ENCODE data around the gene NCAM1. TPM values are rescaled to one million over a fixed set of nuclear protein-coding genes. Genes with fewer than 3 reads are reported as not detected.

The NCAM1 gene
- total RNA-seq, 6 experiments from 2014 or later, result 1.2 to 2.4 (median 1.8) TPM

DNA sequence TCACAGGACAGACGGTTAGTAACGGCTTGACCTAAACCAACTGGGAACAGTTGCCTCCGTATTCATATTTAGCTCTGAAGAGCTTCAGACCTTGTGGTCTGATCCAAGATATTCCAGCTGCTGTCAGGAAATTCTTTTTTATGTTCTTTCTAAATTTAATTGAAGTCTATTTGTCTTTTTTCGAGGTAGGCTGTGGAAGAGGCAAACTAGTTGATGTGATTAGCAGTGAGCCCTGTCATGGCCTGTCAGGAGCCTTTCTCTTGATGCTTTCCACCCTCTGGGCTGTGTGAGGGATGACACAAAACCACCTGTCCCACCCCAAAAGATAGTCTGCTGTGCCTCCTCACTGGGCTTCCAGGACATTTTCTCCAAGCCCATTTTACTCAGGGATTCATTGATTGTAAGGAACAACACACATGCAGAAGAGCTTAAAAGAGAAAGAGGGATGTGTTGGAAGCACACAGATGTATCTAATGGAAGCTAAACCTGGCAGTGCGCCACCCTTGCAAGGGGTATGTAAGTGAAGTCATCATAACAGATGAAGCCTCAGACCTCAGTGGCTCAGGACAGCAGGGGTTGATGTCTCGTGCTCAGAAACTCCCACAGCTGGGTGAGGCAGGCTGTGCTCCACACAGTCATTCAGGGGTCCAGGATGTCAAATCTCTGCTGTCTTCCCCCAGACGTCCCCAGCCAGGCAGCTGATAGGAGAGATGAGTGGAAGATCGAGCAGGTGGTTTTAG is 170.0 kb downstream of the NCAM1 start:
- Histone ChIP-seq H3K4me3 (no peak overlapping the region), H3K27me3 (no peaks in the 10 kb centered on the region), H3K27ac (no peak overlapping the region), H3K4me1 (no peaks in the 10 kb centered on the region), H3K36me3 (no peaks in the 10 kb centered on the region), H3K9me3 (no peaks in the 10 kb centered on the region)
- DNase-seq (no peak), ATAC-seq (no peak)
- 53% methylated on average over 7 of the region's 8 CpGs for WGBS (ENCODE audit: insufficient coverage, low coverage, low lambda C conversion rate, missing lambda C conversion rate)
- intact Hi-C loops (cut with DNase I), result no loop called here
- TF ChIP-seq, protein P1, sequence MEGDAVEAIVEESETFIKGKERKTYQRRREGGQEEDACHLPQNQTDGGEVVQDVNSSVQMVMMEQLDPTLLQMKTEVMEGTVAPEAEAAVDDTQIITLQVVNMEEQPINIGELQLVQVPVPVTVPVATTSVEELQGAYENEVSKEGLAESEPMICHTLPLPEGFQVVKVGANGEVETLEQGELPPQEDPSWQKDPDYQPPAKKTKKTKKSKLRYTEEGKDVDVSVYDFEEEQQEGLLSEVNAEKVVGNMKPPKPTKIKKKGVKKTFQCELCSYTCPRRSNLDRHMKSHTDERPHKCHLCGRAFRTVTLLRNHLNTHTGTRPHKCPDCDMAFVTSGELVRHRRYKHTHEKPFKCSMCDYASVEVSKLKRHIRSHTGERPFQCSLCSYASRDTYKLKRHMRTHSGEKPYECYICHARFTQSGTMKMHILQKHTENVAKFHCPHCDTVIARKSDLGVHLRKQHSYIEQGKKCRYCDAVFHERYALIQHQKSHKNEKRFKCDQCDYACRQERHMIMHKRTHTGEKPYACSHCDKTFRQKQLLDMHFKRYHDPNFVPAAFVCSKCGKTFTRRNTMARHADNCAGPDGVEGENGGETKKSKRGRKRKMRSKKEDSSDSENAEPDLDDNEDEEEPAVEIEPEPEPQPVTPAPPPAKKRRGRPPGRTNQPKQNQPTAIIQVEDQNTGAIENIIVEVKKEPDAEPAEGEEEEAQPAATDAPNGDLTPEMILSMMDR (IDR thresholded peaks at IDR 0.05), result no peak
- no peak for TF ChIP-seq POLR2A (IDR thresholded peaks at IDR 0.05)

DNA sequence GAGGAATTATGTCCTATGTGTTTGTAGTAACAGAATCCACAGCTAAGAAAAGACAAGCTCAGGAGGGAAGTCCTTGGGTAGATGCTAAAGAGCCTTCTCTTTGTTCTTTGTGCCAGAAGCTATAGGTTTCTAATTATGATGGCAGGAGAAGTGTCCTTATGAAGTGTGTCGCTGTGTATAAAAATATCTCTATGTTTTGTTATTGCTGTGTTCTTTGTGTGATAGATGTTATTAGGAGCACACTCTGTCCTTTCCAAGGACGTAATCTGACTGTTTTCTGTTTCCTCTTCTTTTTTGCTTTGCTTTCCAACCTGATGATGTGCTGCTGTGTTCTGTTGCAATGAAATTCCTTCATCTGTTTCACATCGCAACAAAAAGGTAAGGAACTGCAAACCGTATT is 171.9 kb downstream of the NCAM1 start:
- Histone ChIP-seq H3K27ac (no peak overlapping the region), H3K36me3 (no peaks in the 10 kb centered on the region), H3K27me3 (no peaks in the 10 kb centered on the region), H3K4me3 (no peak overlapping the region), H3K4me1 (no peaks in the 10 kb centered on the region), H3K9me3 (peaks cover 0 to 2% (median 0%) of the 10 kb centered on the region in 4 donors)
- intact Hi-C loops (cut with DNase I), result no loop called here
- no peak for TF ChIP-seq POLR2A (IDR thresholded peaks at IDR 0.05)
- TF ChIP-seq, protein P1 (IDR thresholded peaks at IDR 0.05), result no peak
- DNase-seq (no peak), ATAC-seq (no peak)
- 56% methylated on average over 4 of the region's 4 CpGs for WGBS (ENCODE audit: insufficient coverage, low coverage, low lambda C conversion rate, missing lambda C conversion rate)

DNA sequence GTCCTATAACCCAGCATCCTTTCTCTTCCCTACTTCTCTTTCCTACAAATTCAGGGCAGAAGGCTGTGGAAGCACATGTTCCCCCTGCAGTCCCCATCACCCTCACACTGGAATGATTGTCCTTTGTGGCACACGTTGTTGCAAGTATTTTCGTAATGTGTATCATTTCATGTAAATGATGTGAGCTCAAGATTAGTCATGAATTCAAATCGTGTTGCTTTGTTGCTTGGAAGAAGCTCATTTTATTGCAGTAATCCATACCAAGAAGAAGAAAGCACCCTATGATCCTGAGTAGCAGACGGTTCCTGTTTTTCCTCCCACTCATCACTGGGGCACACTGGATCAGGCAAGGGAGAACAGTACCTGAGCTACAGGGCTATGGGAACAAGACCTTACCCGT is 173.4 kb downstream of the NCAM1 start:
- no peak for ATAC-seq
- no peak overlapping the region for H3K27ac ChIP-seq
- H3K27me3 ChIP-seq, result no peaks in the 10 kb centered on the region
- no peaks in the 10 kb centered on the region for H3K36me3 ChIP-seq
- no peaks in the 10 kb centered on the region for H3K4me1 ChIP-seq
- 65% methylated on average over 4 of the region's 5 CpGs for WGBS (ENCODE audit: insufficient coverage, low coverage, low lambda C conversion rate, missing lambda C conversion rate)
- TF ChIP-seq, protein P1 (IDR thresholded peaks at IDR 0.05), result no peak
- no peak for TF ChIP-seq POLR2A (IDR thresholded peaks at IDR 0.05)
- H3K9me3 ChIP-seq, result peaks cover 0 to 2% (median 0%) of the 10 kb centered on the region in 4 donors
- intact Hi-C loops (cut with DNase I), result no loop called here
- DNase-seq, result no peak
- no peak overlapping the region for H3K4me3 ChIP-seq

DNA sequence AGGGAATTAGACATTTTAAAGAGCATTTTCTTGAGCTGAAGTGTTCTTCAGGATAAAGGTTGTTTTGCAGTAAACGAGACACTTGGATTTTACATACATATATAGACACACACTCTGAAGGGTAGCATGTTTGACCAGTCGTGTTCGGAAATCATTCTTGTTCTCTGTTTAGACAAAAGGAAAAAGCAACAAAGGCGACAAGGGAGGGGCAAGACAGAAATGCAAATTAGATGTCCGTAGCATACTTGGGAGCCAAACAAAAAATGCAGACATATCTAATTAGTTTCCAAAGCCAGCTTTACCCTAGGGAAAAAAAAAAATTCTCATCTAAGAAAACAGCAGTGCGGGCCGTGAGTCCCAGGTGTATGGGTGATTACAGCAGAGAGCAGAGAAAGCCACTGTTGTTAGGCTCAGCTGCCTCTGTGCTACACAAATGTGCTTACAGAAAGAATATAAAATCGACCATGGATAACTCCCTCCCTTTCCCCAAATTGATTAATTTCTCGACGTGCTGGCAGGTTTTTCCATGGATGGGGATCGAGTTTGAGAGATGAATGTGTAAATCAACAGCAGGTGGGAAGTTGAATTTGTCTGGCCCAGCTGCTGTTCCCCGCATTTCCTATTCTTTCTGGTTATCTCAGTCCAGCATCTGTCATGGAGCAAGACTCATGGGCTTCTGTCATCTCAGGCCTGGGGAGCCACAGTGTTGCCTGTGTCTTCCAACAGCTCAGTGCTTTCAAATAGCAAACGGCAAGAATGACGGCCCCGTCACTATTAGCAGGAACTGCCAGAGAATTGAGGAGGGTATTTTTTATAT is 176.7 kb downstream of the NCAM1 start:
- no peak for TF ChIP-seq POLR2A (IDR thresholded peaks at IDR 0.05)
- TF ChIP-seq, protein P1 (IDR thresholded peaks at IDR 0.05), result no peak
- H3K27me3 ChIP-seq, result no peaks in the 10 kb centered on the region

More for the DNA sequence above, 176.7 kb downstream of the NCAM1 start:
- intact Hi-C loops (cut with DNase I), result no loop called here
- DNase-seq, result no peak
- Histone ChIP-seq H3K4me1 (no peaks in the 10 kb centered on the region), H3K9me3 (peaks cover 0 to 2% (median 0%) of the 10 kb centered on the region in 4 donors), H3K4me3 (no peak overlapping the region), H3K27ac (no peak overlapping the region), H3K36me3 (no peaks in the 10 kb centered on the region)
- ATAC-seq, result no peak
- WGBS (ENCODE audit: insufficient coverage, low coverage, low lambda C conversion rate, missing lambda C conversion rate), result 53% methylated on average over 11 of the region's 15 CpGs

Data from right lobe of liver (tissue), 6 donors.